ENCODE results near the gene RPS6KA2. TPM values are rescaled to one million over a fixed set of nuclear protein-coding genes. Genes with fewer than 3 reads are reported as not detected.

The RPS6KA2 gene
- total RNA-seq, 4 donors from 2014 or later = 22.7 to 55.9 (median 40.6) TPM

DNA sequence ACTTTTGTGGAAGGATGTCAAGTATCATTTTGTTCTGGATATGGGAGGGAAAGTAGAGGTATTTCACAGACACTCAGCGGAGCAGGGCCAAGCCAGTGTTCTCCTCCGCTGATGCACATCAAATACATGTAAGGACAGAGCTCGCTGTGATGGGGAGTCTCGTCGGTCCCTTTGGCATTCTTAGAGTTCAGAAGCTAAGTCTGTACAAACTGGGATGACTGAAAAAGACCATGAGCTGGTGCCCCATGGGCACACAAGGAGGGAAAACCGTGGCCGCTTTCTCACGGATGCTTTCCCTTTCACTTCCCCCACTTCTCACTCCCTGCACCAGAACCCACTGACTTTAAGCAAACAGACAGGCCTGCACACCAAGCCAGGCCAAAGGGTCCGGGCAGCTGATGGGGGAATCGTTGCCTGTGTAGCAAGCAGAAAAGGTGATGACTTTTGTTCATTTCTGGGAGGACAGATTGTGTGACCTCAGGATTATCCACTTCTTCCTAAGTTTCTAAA is 216.6 kb downstream of the RPS6KA2 start:
- no peak overlapping the region for H3K4me3 ChIP-seq (ENCODE audit: low read depth, poor library complexity, severe bottlenecking)
- intact Hi-C loops (cut with DNase I; ENCODE audit: low total_unique reads) = no loop called here
- no peak for TF ChIP-seq POLR2A (IDR thresholded peaks at IDR 0.05)
- TF ChIP-seq, protein P1, sequence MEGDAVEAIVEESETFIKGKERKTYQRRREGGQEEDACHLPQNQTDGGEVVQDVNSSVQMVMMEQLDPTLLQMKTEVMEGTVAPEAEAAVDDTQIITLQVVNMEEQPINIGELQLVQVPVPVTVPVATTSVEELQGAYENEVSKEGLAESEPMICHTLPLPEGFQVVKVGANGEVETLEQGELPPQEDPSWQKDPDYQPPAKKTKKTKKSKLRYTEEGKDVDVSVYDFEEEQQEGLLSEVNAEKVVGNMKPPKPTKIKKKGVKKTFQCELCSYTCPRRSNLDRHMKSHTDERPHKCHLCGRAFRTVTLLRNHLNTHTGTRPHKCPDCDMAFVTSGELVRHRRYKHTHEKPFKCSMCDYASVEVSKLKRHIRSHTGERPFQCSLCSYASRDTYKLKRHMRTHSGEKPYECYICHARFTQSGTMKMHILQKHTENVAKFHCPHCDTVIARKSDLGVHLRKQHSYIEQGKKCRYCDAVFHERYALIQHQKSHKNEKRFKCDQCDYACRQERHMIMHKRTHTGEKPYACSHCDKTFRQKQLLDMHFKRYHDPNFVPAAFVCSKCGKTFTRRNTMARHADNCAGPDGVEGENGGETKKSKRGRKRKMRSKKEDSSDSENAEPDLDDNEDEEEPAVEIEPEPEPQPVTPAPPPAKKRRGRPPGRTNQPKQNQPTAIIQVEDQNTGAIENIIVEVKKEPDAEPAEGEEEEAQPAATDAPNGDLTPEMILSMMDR (IDR thresholded peaks at IDR 0.05) = no peak
- 80 to 83% methylated on average over 10 of the region's 10 CpGs for WGBS, 2 donors
- DNase-seq (ENCODE audit: low spot score in 2 of 2) = peak in 1 of 2 donors; percentile 81

DNA sequence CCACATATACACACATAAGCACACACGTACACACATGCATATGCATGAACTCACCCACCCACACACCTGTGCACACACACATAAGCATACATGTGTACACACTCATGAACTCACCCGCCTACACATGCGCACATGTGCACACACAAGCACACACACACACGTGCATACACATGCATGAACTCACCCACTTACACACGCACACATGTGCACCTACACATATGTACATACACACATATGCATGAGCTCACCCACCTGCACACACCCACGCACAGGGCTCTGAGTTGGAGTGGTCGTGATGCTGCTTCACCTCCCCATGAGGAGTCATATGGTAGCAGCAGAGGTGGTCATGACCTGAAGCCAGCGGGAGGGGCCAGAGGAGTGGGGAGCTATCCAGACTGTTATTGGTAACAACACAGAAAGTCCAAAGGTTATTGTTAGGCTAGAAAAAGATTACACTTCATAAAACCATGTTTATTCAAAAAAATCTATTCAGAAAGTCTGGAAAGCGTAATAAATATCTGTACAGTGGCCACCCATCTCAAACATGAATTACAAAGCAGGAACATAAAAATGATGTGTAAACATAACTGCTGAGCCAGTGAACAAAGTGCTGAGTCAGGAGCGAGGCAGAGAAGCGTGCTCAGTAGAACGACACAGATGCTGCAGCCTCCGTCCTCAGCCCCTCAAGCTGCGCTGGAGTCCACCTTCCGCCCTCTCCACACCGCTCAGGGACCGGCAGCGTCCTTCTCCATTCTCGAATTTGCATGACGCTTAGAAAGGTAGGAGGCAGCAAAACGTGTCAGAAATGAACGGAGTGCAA is 217.9 kb downstream of the RPS6KA2 start:
- H3K4me3 ChIP-seq (ENCODE audit: low read depth, poor library complexity, severe bottlenecking) = no peak overlapping the region
- peak in 1 of 2 donors; percentile 72 for DNase-seq (ENCODE audit: low spot score in 2 of 2)
- WGBS, 2 donors = 84 to 85% methylated on average over 22 of the region's 22 CpGs
- TF ChIP-seq, protein P1 (IDR thresholded peaks at IDR 0.05) = peak in 1 of 3 donors; percentile 17
- no peak for TF ChIP-seq POLR2A (IDR thresholded peaks at IDR 0.05)
- intact Hi-C loops (cut with DNase I; ENCODE audit: low total_unique reads) = no loop called here

DNA sequence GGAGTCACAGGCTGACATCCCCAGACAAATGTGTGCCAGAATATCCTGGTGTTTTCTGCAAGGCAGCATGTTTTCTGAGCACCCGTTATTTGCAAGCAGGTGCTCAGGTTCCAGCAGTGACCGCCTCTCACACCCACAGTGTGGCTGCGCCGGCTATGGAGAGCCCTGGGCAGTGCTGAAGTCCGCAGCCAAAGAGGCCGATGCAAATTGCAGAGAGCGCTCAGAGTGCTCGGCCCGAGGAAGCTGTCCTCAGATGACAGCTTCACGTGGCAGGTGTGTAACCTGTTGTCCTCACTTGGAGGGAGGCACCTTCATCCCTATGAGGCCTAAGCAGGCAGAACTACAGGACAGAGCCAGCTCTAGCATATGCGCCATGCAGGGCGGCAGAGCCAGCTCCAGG is 220.9 kb downstream of the RPS6KA2 start:
- DNase-seq (ENCODE audit: low spot score in 2 of 2) = peak in 1 of 2 donors; percentile 42
- 87 to 91% methylated on average over 10 of the region's 12 CpGs for WGBS, 2 donors
- intact Hi-C loops (cut with DNase I; ENCODE audit: low total_unique reads) = no loop called here
- no peak overlapping the region for H3K4me3 ChIP-seq (ENCODE audit: low read depth, poor library complexity, severe bottlenecking)
- TF ChIP-seq POLR2A (IDR thresholded peaks at IDR 0.05) = no peak
- TF ChIP-seq, protein P1 (IDR thresholded peaks at IDR 0.05) = no peak

DNA sequence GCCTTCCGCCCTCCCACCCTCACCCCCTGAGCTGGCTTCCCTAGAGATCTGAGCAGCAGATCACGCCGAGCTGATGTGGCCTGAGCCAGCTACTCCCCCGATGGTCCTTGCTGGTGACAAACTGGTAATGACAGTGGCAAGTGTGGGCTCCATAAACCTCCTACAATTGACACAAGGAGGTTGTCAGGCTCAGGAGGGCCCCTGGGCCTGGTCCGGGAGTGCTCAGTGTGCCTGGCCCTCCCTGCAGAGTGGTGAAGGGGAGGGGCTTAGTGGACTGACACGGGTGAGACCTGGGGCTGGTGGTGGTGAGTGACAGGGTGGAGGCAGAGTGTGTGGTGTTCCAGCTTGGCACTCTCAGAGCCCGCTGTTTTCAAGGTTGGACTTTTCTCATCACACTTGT is 221.7 kb downstream of the RPS6KA2 start:
- intact Hi-C loops (cut with DNase I; ENCODE audit: low total_unique reads) = no loop called here
- H3K4me3 ChIP-seq (ENCODE audit: low read depth, poor library complexity, severe bottlenecking) = no peak overlapping the region
- DNase-seq (ENCODE audit: low spot score in 2 of 2) = peak in 1 of 2 donors; percentile 71
- whole genome bisulfite sequencing, 2 donors = 59 to 73% methylated on average over 4 to 7 of the region's 7 CpGs
- TF ChIP-seq, protein P1 (IDR thresholded peaks at IDR 0.05) = no peak
- no peak for TF ChIP-seq POLR2A (IDR thresholded peaks at IDR 0.05)

DNA sequence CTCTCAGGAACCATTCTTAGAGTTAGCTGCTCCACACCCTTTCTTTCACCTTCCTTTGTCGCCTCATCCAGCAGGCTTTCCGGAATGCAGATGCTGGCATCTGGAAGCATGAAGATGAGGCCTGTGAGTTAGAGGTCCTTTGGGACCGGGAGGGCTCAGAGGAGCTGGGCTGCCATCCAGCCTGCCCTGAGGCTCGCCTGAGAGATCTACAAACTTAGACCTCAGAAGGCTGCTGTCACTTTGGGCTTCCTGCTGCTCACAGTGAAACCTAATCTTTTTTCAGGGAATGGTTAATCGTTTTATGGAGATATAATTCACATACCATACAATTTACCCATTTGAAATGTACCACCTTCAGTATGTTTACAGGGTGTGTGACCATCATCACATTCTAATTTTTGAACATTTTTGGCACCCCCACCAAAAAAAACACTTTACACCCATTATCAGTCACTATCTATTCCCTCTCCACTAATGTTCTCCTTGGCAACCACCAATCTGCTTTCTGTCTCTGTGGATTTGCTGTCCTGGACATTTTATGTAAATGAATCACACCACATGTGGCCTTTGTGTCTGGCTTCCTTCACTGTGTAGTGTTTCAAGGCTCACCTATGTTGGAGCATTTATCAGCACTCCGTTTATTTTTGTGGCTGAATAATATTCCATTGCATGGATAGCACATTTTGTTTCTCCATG is 224.3 kb downstream of the RPS6KA2 start:
- WGBS, 2 donors = 47 to 57% methylated on average over 6 of the region's 6 CpGs
- TF ChIP-seq, protein P1 (IDR thresholded peaks at IDR 0.05) = no peak
- TF ChIP-seq POLR2A (IDR thresholded peaks at IDR 0.05) = no peak
- H3K4me3 ChIP-seq (ENCODE audit: low read depth, poor library complexity, severe bottlenecking) = no peak overlapping the region
- DNase-seq (ENCODE audit: low spot score in 2 of 2) = peak in 1 of 2 donors; percentile 54
- intact Hi-C loops (cut with DNase I; ENCODE audit: low total_unique reads) = loop anchor here (5.0 kb wide), 1 partner anchor 125 kb away; no protein-coding TSS in a partner anchor
